HG02970 (cell line): ENCODE measurements around the gene RD3L.
"Not testable (repeated sequence)": the region's sequence is repeated elsewhere in the genome, so short reads cannot be mapped to it uniquely, and the experiment has no call there.

Experiments
- ATAC-seq: cut with Tn5 transposase; IDR thresholded peaks from one replicate; pipeline ENCODE4 v1.9.1; 2021; ENCODE audit warnings: mild to moderate bottlenecking, moderate library complexity, moderate number of reproducible peaks; ENCODE audit not compliant: unreplicated experiment, low FRiP score

The RD3L gene

GRCh38 chr14:103941973-103942736 lies at the start of gene RD3L:
TSS of gene RD3L (minus strand) at chr14:103942529. CDS start at chr14:103941695, 834 bp downstream.
- no peak for ATAC-seq

GRCh38 chr14:103989964-103990363 lies 47.6 kb upstream of the RD3L start:
- no peak for ATAC-seq

DNA sequence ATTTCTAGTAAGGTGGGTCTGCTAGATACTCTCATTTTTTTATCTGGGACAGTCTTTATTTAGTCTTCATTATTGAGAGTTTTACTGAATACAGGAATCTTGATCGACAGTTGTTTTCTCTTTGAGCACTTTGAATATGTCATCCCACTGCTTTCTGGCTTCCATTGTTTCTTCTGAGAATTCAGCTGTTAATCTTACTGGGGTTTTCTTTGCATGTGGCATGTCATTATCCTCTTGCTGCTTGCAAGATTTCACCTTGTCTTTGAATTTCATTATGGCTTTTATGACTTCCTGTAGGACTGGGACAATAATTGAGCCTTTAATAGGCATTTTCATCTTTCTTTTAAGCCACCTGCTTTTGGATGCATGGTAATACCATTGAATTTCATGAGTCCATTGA lies 46.7 kb upstream of the RD3L start:
- ATAC-seq = no peak

DNA sequence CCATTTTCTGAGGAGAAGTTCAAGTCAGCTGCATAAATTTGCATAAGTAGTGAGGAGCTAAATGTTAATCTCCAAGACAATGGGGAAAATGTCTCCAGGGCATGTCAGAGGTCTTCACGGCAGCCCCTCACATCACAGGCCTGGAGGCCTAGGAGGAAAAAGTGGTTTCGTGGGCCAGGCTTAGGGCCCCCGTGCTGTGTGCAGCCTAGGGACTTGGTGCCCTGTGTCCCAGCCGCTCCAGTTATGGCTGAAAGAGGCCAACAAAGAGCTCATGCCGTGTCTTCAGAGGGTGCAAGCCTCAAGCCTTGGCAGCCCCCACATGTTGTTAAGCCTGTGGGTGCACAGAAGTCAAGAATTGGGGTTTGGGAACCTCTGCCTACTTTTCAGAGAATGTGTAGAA lies 41.9 kb upstream of the RD3L start:
- ATAC-seq = no peak

GRCh38 chr14:103980623-103981238 lies 38.4 kb upstream of the RD3L start:
- ATAC-seq = not testable (repeated sequence)

GRCh38 chr14:103974575-103974974 lies 32.2 kb upstream of the RD3L start:
- no peak for ATAC-seq

DNA sequence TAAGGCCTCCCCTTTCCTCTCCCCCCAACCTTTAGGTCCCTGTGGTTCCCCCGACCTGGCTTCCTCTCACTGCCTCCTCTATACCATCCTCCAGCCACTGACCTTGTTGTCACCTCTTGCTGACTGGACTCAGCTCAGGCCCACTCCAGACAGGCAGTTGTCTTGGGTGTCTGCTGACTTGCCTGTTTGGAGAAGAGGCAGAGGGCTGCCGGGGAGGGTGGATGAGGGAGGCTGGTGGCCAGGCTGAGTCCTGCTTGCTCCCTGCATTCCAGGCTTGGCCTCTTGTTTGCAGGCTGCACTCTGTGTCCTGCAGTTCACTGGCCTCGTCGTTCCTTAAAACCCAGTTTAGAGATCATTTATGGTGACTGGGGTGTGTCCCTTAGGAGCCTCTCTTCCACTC lies 31.0 kb upstream of the RD3L start:
- no peak for ATAC-seq

DNA sequence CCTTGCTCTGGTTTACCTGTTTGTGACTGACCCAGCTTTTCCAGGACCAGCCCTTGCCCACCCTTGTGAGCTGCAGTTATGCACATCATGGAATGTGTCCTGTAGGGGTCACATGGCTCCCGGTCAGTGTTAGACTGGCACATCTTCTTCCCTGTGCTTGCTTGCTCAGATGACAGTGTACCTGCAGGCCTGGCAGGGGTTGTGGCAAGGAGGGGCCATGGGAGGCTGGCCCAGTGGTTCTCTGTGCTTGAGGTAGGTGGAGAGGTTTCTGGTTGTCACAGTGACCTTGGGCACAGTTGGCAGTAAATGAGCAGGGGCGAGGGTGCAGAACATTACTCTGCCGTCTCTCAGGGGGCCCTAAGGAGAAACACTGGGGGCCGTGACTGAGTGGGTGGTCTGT lies 27.6 kb upstream of the RD3L start:
- no peak for ATAC-seq

DNA sequence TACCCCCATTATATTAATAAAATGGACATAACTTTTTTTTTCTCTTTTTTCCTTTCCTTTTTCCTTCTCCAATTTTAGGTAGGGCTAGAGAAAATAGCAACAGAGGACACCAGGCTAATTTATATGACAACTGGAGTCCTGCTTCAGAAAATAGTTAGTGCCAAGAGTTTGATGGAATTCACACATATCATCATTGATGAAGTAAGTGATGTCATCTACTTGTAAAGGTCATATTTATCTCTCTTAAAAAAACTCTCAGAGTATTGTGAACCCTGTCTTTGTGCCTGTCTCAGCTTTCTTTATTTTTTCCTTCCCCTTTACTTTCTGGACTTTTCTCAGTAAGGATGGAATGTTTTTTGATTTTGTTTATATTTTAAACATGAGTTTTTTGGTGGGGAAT lies 24.3 kb upstream of the RD3L start:
- ATAC-seq = no peak

GRCh38 chr14:103961928-103962578 lies 19.7 kb upstream of the RD3L start:
- ATAC-seq = no peak

DNA sequence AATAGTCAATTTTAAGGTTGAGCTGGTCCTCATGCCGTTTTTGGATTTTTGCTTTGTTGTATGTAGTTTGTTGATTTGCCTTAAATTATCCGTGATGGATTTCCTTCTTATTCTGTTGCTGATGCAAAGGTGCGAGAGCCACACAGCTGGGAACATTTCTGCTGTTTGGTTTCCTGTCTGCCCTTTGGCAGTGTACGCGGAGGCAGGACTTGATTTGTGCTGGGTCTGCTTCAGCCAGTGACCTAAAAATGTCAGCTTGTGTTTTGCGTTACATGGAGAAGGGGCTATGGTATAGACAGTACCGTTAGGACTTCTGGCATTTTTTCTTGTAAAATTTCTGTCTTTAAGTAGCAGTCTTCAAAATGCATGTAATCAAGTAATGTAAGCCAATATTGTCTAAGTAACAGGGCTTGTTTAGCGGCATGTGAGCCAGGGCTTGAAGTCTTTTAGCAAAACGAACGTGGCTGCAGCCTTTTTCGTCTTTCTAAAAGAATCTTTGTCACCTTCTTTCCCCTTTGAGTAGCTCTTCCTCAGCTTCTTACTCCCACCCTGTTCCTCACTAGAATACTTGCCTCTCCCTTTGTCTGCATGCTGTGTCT lies 18.2 kb upstream of the RD3L start:
- no peak for ATAC-seq

- ATAC-seq = no peak
These were observed 6.9 kb upstream of the RD3L start for GRCh38 chr14:103949131-103949790.

DNA sequence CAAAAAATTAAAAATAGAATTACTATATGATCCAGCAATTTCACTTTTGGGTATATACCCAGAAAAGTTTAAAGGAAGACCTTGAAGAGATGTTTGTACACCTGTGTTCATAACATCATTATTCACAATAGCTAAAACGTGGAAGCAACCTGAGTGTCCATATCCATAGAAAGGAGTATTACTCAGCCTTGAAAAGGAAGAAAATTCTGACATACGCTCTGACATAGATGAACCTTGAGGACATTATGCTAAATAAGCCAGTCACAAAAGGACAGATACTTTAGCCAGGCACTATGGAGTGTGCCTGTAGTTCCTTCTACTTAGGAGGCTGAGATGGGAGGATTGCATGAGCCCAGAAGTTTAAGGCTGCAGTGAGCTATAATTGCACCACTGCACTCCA lies 6.1 kb upstream of the RD3L start:
- ATAC-seq = no peak

GRCh38 chr14:103946975-103947374 lies 4.6 kb upstream of the RD3L start:
- no peak for ATAC-seq

- ATAC-seq = no peak
These were observed 1.3 kb upstream of the RD3L start for GRCh38 chr14:103943673-103944072.

DNA sequence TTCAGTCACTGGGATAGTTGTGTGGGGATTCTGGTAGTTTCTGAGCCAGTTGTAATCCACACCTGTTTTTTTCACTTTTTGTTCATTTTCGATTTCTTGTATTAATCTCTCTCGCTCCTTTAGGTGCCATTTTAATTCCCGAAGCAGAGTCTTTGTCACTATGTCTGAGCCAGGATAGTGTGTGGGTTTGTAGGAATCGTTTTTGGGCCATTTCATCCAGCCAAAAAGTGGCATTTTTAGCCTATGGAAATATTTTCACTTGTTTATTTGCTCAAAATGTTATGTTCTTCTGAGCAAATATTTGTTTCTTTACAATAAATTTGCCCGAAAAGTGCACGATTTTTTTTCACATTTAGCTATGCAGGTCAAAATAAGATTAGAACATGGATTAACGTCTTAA lies 867 bp downstream of the RD3L start:
- ATAC-seq = no peak

DNA sequence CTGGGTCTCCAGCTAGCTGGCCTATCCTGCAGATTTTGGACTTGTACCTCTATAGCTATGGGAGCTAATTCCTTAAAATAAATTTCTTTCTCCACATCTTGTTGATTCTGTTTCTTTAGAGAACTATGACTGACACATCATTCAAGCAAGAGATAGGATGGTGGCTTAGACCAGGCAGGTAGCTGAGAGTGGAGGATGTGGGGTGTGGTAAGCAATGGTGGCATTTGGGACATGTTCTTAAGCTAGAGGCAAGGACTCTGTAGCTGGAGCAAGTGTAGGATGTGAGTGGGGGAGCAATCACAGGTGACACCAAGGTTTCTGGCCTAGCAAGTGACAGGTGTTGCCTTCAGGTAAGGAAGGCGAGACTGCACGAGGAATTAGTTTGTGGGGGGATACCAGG lies 7.2 kb downstream of the RD3L start:
- no peak for ATAC-seq

- no peak for ATAC-seq
These were observed 9.4 kb downstream of the RD3L start for GRCh38 chr14:103932791-103933490.

DNA sequence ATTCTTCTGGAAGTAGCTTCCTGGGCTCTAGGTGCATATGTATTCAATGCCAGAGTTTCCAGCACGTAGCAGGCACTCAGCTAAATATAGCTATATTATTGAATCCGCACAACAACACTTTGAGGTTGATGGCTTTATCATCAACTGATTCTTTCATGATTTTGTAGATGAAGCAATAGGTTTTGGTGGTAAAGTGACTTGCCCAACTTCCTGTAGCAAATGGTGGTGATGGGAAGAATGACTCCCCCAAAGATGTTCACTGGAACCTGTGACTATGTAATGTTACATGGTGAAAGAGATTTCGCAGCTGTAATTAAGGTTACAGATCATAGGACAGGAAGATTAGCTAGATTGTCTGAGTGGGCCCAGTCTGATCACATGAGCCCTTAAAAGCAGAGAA lies 10.9 kb downstream of the RD3L start:
- ATAC-seq = no peak

DNA sequence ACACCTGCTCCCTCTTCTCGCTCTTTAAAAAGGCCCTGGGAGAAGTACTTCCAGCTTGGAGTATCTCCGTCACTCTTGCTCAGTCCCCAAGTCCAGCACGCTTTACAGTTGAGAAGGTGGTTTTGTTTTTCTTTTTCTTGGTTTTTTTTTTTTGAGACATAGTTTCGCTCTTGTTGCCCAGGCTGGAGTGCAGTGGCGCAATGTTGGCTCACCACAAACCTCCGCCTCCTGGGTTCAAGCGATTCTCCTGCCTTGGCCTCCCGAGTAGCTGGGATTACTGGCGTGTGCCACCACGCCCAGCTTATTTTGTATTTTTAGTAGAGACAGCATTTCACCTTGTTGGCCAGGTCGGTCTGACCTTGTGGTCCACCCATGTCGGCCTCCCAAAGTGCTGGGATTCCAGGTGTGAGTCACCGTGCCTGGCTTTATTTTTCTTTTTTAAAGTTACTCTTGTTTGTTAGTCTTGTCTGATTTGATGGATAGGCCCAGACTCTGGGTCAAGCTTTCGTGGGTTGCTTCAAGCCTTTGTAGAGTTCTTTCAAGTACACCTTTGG lies 12.2 kb downstream of the RD3L start:
- no peak for ATAC-seq
